ENCODE results near the gene SDSL.

SDSL gene

DNA sequence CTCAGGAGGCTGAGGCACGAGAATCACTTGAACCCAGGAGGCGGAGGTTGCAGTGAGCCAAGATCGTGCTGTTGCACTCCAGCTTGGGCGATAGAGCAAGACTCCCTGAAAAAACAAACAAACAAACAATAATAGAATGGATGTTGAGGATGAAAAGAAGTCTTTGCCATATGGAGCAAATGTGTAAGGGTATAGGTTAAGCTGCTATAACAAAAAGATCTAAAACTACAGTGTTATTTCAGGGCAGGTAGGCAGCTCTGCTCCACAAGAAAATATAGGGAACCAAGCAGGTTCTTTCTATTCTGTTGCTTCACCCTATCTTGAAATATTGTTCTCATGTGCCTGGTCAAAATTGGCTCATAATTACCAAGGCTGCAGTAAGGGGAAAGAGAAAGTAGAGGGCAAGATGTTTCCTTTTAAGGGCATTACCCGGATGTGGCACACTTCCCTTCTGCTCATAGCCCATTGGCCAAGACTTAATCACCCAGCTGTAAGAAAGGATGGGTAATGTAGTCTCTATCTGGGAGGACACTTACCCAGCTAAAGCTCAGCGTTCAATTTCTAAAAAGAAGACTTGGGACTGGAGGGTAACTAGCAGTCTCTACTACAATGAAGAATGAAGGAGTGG, 23.5 kb downstream of the SDSL start:
- no peak for DNase-seq (ENCODE audit: low read depth in 2 of 3, low spot score in 1 of 3)

DNA sequence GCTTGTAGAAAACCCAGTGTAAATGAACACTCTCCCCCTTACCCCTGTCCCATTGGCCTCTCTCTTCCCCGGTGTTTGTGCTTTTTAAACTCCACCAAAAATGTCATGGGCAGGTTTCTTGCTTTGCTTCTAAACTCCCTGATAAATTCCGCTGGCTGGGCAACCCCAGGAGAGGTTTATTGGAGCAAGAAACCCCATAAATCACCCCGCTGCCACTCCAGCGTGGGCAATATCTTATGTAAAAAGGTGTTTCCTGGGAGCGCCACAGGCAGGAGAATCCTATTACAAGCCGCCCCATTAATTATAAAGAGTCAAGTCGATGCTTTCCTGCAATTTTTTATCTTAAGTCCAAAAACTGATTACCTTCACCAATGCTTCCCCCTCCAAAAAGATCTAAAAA, 26.7 kb downstream of the SDSL start:
- DNase-seq (ENCODE audit: low read depth in 2 of 3, low spot score in 1 of 3) = no peak

DNA sequence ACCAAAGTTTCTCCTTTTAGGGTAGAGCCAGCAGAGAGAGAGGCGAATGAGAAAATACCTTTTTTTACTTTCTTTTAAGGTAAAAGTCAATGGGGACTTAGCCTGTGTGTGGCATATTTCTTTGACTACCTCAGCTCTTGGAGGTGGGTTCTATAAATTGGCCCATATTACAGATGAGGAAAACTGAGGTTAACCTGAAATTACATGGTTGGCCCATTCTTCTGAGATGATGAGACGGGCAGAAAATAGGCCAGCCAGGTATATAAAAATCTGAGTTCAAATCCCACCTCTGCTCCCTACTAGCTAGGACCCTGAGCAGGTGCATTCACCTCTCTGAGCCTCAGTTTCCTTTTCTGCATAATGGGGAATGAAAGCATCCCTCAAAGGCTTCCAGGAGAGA, 27.1 kb downstream of the SDSL start:
- no peak for DNase-seq (ENCODE audit: low read depth in 2 of 3, low spot score in 1 of 3)

DNA sequence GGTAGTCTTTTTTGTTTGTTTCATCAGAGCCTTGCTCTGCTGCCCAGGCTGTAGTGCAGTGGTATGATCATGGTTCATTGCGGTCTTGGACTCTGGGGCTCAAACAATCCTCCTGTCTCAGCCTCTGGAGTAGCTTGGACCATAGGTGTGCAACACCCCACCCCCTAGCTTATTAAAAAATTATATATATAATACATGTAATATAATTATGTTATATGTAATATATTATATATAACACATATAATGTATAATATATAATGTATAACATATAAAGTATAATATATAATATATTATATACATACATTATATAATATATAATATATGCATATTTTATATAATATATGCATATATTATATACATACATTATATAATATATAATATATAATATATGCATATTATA, 27.7 kb downstream of the SDSL start:
- no peak for DNase-seq (ENCODE audit: low read depth in 2 of 3, low spot score in 1 of 3)

DNA sequence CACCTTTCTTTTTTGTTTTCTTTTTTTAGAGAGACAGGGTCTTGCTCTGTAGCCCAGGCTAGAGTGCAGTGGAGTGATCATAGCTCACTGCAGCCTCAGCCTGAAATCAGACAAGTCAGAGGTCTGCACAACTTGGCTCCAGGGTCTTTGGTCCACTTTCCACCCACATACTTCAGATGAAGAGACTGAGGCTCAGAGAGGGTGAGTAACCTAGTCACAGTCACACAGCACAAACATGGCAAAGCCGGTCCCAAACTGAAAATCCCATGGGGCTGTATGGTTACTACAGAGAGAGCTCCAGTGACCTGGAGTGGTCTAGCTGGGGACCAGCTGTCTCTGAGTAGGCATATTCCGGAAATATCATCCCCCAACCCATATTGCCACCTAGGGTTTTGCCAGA, 30.3 kb downstream of the SDSL start:
- no peak for DNase-seq (ENCODE audit: low read depth in 2 of 3, low spot score in 1 of 3)

DNA sequence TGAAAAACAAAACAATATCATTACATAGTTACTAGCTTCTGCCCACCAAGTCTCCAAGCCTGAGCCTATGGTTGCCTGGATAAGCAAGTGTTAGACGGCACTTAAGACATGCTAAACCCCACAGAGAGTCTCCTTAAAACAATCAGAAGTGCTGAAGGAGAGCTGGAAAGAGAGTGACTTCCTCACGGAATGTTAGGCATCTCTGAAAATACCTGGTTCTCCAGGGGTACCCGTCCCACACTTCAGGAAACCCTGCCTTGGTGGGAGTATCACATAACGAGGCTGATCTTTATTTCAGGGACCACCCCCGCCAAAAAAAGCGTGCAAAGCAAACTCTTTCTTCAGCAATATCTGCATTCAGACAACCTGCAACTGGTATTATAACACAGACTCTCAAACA, 31.1 kb downstream of the SDSL start:
- DNase-seq (ENCODE audit: low read depth in 2 of 3, low spot score in 1 of 3) = no peak

DNA sequence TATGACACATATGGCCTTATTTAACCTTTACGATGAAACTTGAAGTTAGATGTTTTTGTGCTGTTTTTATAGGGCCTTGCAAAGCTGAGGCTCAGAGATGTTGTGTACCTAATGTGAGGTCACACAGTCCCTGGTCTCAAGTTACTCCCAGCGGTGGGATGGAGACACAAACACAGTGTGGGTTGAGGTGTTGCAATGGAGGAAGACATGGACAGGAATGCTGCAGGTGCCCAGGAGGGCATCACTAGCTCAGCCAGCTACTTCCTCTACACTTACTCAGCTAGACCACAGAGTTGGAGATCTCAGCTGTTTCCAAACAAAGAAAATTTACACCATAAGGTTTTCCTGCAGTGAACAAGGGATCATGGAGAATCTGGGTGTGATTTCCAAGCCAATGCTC, 34.0 kb downstream of the SDSL start:
- DNase-seq (ENCODE audit: low read depth in 2 of 3, low spot score in 1 of 3) = no peak

DNA sequence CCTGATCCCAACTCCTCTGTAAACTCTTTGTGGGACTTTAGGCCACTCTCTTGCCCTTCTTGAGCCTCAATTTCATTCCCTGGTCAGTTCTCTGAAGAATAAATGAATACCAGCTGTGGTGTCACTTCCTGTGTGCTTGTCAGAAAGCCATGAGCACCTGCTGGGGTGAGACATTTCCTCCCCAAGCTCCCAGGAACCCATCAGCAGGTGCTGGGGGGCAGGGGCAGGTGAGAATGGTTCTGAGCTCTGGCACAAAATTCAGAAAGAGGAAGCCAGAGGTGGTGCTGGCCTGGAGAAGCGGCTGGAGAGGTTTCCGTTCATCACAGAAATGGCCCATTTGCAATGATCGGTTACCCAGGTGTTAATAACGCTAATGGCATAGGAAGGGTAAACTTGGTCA, 34.6 kb downstream of the SDSL start:
- DNase-seq (ENCODE audit: low read depth in 2 of 3, low spot score in 1 of 3) = no peak

DNA sequence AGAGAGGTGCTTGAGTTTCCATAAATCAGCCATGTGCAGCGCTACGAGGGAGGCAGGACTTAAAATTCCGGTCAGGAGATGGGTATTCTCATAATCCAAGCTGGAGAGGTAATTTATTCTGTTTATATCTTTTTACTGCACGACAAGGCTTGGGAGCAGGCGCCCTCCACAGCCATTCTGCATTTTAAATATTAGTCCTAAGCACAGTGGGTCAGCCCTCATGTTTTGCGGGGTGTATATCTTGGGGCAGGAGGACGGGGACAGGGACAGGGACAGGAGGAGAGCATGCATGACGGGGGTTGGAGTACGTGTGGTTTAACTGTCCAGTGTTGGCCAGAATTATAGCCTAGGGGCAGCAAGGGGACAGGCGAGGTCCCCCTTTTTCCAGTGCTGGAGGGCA, 35.0 kb downstream of the SDSL start:
- no peak for DNase-seq (ENCODE audit: low read depth in 2 of 3, low spot score in 1 of 3)

DNA sequence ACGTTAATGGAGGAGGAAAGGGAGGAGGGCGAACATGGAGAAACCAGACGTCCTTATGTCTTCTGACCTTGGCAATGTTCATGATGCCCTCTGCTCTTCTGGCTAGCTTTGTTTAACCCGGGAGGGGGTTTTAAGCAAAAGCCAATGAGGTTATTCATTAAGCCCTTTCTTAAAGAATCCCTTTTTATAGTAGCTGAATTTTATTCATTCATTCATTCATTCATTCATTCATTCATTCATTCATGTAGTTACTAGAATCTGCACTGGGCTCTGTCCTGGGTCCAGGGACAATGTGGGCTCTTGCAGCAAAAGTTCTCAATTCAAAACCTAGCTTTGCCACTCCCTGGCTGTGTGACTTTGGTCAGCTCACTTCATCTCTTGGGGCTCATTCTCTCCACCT, 35.5 kb downstream of the SDSL start:
- no peak for DNase-seq (ENCODE audit: low read depth in 2 of 3, low spot score in 1 of 3)

DNA sequence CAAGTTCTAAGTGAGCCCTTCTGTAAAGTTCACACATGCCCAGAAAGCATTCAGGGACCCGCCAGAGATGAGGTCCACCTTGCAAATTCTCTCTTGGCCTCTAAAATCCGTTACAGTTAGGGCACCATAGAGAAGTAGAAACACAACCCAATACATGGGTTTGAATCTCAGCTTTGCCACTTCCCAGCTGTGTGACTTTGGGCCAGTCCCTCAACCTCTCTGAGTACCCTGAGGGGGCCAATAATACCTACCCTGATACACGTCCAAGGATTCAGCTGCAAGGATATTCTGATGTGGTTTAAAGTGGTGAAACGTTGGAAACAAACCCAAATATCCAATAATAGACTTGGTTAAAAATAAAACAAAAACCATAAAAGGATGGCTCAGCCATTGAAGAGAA, 37.8 kb downstream of the SDSL start:
- no peak for DNase-seq (ENCODE audit: low read depth in 2 of 3, low spot score in 1 of 3)

DNA sequence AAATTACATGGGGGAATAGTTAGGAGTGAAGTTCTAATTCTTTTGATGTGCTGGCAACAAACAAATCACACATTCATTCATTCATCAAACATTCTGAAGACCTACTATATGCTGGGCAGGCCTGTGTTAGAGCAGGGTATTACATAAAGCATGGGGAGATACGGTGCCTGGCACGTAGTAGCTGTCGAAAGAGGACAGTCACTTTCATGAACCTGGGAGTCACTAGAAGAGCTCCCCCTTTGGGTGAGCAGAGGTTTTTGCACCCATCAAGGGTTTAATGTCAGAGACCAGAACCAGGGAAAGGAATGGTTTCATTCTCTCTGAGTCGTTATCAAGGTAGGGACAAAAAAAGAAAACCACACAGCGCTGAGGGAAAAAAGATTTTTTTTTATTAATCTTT, 39.5 kb downstream of the SDSL start:
- DNase-seq (ENCODE audit: low read depth in 2 of 3, low spot score in 1 of 3) = no peak

DNA sequence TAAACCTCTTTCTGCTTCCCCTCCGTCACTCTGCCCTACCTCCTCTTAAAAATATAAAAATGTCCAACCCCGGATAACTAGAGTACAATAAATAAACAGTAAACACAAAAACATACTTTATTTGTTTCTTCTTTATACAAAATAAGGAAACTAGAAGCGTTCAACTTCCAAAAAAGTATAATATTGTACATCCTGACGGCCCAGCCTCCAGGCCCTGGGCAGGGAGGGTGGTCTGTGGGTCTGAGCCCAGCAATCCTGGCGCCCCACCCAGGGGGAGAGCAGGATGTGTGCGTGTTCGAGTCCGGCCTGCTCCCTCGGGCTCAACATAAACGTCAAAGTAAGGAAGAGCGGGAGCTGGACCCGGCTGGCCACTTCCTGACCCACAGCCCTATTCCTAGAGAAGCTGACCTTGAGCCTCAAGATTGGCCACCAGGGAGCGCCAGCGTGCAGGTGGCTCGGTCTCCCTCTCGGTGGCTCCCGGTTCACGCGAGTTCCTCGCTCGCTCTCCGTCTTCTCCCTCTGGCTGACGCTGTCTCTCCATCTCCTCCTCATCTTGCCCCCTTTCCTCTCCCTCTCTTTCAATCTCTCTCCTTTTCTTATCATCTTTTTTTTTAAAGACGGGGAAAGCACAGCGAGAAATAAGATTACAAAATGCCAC, 40.1 kb downstream of the SDSL start:
- DNase-seq (ENCODE audit: low read depth in 2 of 3, low spot score in 1 of 3) = peak; percentile 42 to 68 (median 59)

DNA sequence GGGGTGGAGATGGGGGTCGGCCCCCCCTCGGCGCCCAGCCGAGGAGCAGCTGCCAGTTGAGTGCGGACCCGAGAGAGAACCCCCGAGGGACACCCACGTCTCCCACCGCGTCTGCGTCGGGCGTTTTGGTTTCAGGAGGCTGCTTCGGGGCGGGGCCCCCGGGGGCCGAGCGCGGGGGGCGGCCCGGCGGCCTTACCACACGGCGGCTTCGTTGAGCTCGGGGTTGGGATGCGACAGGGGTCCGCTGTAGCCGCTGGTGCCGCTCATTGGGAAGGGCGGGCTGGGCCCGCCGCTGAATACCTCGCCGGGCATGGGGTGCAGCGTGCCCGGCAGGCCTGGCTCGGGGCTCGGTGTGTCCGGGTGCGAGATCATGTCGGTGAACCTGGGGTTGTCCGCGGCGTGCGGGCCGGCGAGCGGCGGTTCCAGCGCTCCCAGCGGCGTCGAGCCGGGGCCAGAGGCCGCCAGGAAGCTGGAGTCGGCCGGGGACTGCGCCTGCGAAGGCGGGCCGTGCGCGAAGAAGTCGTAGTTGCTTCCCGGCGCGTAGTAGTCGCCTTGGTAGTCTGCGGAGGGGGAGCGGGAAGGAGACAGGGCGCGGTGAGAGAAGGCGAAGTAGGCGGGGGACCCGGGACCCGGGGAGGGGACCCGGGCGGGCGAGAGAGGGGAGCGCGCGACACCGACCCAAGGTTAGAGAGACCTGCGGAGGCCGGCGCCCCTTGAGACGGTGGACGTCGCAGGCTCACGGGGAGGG, 41.0 kb downstream of the SDSL start:
- no peak for DNase-seq (ENCODE audit: low read depth in 2 of 3, low spot score in 1 of 3)

DNA sequence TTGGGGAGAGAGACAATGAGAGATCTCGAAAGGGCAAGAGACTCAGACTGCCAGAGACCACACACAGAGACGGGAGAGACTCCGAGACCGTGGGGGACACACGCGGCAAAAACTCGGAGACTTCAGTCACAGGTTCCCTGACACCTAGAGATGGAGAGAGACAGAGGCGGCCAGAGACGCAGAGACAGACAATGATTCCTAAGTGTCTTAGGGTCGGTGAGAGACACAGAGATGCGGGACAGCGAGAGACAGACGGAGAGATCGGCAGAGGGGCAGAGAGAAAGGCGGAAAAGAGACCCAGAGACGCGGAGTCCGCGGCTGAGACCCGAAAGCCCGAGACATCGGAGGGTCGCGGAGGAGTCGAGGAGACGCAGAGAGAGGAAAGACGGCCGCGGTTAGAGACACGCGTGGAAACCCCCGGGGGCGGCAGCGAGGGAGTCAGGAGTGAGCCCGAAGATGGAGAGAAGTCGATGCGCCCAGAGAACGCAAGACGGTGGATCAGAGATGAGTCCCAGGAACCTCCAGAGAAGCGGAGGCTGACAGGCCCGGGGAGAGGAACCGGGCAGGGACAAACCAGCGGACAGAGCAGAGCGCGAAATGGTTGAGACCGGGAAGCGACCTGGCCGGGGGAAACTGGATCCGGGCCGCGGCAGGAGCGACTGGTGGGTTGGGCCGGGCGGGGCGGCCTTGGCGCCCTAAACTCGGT, 41.7 kb downstream of the SDSL start:
- no peak for DNase-seq (ENCODE audit: low read depth in 2 of 3, low spot score in 1 of 3)

DNA sequence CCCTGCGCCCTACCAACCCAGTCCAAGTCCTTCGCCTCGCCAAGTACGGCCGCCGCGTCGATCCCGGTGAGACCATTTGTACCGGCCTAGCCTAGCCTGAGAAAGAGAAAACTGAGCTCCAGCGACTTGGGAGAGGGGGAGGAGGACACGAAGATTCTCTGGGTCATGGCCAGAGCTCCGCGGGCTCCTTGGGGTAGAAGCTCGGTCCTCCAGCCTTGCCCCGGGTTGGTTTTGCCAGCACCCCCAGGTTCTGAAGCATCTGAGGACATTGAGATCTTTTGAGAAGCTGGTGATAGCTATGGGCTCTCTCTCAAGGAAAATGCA, 42.2 kb downstream of the SDSL start:
- DNase-seq (ENCODE audit: low read depth in 2 of 3, low spot score in 1 of 3) = no peak

DNA sequence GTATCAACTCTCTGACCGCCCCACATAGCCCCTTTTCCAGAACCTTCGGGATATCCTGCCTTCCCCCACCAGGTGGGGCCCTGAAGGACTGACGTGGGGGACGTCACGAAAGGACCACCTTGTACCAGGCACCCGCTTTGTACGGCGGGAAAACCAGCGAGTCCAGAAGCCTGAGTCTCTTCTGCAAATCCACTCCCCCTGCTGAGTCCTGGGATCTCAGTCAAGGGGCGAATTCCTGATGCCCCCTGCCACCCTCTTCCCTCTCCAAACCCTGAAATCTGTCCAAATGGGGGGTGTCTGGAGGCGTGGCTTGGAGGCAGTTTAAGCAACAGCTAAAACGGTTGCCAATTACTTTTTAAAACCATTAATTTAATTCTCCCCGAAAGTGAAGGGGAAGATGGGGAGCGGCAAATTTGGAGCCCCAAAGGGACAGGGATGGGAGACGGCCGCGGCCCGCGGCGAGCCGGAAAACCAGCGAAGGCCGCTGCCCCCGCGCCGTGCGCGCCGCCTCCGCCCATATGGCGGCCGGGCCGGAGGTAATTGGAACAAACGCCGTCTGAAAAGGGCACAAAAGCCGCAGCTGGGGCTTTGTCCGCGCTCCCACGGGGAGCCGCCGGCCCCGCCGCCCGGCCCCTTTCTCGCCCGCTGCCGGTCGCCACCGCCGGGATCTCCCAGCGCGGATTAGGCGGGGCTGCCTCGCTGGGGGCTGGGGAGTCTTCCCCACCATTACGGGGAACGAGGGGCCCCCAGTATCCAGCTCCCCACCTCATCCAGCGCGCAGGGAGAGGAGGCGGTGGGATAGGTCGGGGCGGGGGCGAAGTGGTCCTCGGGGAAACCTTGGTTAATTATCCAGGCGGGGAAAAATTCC, 42.9 kb downstream of the SDSL start:
- no peak for DNase-seq (ENCODE audit: low read depth in 2 of 3, low spot score in 1 of 3)

DNA sequence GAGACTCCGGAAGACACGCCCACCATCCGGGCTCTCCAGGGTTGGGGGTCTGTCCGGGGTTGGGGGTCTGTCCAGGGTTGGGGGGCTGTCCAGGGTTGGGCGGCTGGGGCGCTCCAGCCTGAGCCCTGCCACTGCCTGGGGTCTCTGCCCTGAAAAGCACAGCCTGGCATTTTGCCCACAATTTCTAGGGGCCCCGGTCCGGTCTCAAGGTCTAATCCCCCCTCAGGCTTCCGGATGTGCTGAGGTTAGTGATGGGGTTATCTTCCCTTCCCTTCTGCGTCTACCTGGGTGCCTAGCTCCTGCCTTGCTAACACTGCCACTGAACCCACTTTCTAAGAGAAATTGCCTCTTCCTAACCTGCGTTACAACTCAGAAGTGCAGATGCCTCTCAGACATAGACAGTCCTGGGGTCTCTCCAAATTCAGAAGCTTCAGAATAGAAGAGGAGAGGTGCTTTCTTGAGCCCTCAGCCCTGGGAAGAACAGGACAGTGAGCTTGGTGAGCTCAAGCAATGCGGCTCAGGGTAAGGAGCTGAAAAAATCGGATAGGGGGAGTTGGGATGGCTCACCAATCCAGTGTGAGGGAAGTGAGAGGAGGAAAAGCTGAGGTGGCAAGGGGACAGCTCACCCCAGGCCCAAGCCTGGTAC, 43.8 kb downstream of the SDSL start:
- no peak for DNase-seq (ENCODE audit: low read depth in 2 of 3, low spot score in 1 of 3)

DNA sequence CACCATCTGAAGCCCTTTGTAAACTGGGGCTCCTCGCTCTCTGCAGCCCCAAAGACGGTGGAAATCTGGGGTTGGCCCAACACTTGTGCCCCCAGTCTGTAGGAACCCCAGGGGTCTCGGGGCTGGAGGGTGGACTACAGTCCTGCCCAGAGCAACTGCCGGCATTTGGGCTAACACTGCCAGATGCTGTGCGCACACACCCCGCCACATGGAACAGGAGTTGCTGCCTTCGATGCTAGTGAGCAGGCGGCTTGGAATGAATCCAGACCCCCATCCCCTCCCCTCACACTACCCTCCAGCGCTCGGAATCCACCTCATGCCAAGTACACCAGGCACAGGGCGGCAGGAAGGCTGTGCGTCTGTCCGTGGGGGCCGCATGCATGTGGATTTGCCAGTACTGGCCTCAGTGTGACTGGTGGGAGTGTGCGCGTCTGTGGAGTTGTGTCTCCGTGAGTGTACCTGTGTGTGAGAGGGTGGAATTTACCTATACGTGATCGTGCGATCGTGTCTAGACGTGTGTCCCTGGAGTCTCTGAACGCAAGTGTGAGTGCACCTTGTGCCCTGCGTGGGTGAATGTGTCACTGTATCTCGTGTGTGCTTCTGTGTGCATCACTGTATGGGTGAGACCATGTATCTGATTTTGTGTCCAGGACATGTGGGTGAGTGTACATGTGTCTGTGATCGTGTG, 44.4 kb downstream of the SDSL start:
- DNase-seq (ENCODE audit: low read depth in 2 of 3, low spot score in 1 of 3) = no peak

DNA sequence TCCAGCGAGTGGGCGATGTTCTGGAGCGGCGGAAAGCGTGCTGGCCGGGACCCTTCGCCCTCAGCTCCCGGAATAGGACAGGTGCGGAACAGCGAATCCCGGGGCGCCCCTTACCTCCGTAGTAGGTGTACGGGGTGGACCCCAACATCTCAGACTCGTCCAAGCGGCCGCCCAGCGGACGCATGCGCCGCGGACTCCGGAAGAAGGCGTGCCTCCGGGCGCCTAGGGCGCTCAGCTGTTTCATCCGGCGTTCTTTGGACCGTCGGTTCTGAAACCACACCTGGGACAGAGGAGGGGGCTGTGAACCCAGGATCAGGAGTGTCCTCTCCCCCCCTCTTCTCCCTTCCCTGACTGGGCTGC, 44.9 kb downstream of the SDSL start:
- DNase-seq (ENCODE audit: low read depth in 2 of 3, low spot score in 1 of 3) = no peak
